ENCODE measurements around the gene TBL3. TPM values are rescaled to one million over a fixed set of nuclear protein-coding genes. Genes with fewer than 3 reads are reported as not detected.
A peak's percentile ranks its signal among the peaks of the same experiment; 100 is the strongest.

The TBL3 gene
- total and polyA plus RNA-seq, 9 of the 15 experiments (the other 6 are each of a cell fraction or from before 2014, with no cell fraction given), result 0.97 to 117 (median 24.5) TPM

DNA sequence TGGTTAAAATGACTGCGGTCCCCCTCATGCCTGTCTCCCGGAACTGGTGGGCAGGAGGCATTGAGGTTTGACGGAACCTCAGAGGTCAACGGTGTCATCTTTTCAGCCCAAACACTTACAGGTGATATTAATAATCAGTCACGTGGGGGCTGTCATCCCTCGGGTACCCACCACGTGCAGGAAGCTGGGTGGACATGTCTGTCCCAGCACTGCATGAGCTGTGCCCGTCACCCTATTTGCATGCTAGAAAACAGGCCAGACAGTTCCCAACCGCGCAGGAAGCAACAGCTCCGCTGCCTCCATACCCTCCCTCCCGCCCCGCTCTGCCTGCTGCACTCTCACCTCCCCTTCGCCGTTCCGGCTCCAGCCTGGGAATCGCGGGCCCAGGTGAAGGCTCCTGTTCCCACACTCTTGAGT, 19.3 kb downstream of the TBL3 start:
- WGBS (ENCODE audit: insufficient coverage, low coverage, missing lambda C conversion rate), result 78% methylated on average over 9 of the region's 18 CpGs
- no peak overlapping the region for H3K4me2 ChIP-seq (ENCODE audit: insufficient read depth, low read length)
- H3K4me3 ChIP-seq, result no peak overlapping the region
- no peak for TF ChIP-seq CHD1 (IDR thresholded peaks at IDR 0.05; ENCODE audit: low read length)
- TF ChIP-seq, protein P1, sequence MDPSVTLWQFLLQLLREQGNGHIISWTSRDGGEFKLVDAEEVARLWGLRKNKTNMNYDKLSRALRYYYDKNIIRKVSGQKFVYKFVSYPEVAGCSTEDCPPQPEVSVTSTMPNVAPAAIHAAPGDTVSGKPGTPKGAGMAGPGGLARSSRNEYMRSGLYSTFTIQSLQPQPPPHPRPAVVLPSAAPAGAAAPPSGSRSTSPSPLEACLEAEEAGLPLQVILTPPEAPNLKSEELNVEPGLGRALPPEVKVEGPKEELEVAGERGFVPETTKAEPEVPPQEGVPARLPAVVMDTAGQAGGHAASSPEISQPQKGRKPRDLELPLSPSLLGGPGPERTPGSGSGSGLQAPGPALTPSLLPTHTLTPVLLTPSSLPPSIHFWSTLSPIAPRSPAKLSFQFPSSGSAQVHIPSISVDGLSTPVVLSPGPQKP (CRISPR knock-in tag; IDR thresholded peaks at IDR 0.05), result no peak
- TF ChIP-seq JUN (IDR thresholded peaks at IDR 0.05; ENCODE audit: borderline replicate concordance, low read depth, low read length), result no peak
- TF ChIP-seq JUN (CRISPR knock-in tag; IDR thresholded peaks at IDR 0.05; ENCODE audit: borderline replicate concordance), result peak; percentile 15; the same call in 1 of the 2 replicates
- TF ChIP-seq SRSF3 (IDR thresholded peaks at IDR 0.05; ENCODE audit: insufficient read depth, low read length), result no peak
- TF ChIP-seq, protein P2, sequence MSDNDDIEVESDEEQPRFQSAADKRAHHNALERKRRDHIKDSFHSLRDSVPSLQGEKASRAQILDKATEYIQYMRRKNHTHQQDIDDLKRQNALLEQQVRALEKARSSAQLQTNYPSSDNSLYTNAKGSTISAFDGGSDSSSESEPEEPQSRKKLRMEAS (CRISPR knock-in tag; IDR thresholded peaks at IDR 0.05), result 0 out of 2 replicates have a peak, but pooled peaks have one; percentile 22
- TF ChIP-seq, protein P3, sequence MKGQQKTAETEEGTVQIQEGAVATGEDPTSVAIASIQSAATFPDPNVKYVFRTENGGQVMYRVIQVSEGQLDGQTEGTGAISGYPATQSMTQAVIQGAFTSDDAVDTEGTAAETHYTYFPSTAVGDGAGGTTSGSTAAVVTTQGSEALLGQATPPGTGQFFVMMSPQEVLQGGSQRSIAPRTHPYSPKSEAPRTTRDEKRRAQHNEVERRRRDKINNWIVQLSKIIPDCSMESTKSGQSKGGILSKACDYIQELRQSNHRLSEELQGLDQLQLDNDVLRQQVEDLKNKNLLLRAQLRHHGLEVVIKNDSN (CRISPR knock-in tag; IDR thresholded peaks at IDR 0.05), result peak; percentile 65
- no peak for TF ChIP-seq GABPB2 (CRISPR knock-in tag; conservative IDR thresholded peaks at IDR 0.05)
- no peak for TF ChIP-seq POU5F1 (IDR thresholded peaks at IDR 0.05; ENCODE audit: borderline replicate concordance, low read depth, low read length, partially characterized antibody)
- TF ChIP-seq MED1 (CRISPR knock-in tag; IDR thresholded peaks at IDR 0.05; ENCODE audit: borderline replicate concordance), result no peak
- TF ChIP-seq, protein P4, sequence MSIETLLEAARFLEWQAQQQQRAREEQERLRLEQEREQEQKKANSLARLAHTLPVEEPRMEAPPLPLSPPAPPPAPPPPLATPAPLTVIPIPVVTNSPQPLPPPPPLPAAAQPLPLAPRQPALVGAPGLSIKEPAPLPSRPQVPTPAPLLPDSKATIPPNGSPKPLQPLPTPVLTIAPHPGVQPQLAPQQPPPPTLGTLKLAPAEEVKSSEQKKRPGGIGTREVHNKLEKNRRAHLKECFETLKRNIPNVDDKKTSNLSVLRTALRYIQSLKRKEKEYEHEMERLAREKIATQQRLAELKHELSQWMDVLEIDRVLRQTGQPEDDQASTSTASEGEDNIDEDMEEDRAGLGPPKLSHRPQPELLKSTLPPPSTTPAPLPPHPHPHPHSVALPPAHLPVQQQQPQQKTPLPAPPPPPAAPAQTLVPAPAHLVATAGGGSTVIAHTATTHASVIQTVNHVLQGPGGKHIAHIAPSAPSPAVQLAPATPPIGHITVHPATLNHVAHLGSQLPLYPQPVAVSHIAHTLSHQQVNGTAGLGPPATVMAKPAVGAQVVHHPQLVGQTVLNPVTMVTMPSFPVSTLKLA (conservative IDR thresholded peaks at IDR 0.05), result no peak
- TF ChIP-seq, protein P5, sequence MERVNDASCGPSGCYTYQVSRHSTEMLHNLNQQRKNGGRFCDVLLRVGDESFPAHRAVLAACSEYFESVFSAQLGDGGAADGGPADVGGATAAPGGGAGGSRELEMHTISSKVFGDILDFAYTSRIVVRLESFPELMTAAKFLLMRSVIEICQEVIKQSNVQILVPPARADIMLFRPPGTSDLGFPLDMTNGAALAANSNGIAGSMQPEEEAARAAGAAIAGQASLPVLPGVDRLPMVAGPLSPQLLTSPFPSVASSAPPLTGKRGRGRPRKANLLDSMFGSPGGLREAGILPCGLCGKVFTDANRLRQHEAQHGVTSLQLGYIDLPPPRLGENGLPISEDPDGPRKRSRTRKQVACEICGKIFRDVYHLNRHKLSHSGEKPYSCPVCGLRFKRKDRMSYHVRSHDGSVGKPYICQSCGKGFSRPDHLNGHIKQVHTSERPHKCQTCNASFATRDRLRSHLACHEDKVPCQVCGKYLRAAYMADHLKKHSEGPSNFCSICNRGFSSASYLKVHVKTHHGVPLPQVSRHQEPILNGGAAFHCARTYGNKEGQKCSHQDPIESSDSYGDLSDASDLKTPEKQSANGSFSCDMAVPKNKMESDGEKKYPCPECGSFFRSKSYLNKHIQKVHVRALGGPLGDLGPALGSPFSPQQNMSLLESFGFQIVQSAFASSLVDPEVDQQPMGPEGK (CRISPR knock-in tag; IDR thresholded peaks at IDR 0.05; ENCODE audit: borderline replicate concordance), result no peak
- no peak for TF ChIP-seq EGR1 (conservative IDR thresholded peaks at IDR 0.05)
- no peak for TF ChIP-seq ATF7 (IDR thresholded peaks at IDR 0.05)
- TF ChIP-seq ZKSCAN1 (IDR thresholded peaks at IDR 0.05; ENCODE audit: low read depth, low read length), result no peak

More for the DNA sequence above, 19.3 kb downstream of the TBL3 start:
- ChIA-PET CTCF (ENCODE audit: low intra/inter-chr PET ratio) (no interaction called here), POLR2A (interaction anchor here (0.7 to 5.5 kb wide), 3 partner anchors 26 to 122 kb away, joined by 3 to 50 read pairs (median 6); partner anchors contain the start of genes RNF151 and RPS2)
- Histone ChIP-seq H3K27ac (ENCODE audit: extremely low read depth, low read depth, low read length) (no peak overlapping the region; the same call in 2 of the 3 replicates), H3K4me1 (replicated peaks in 1 of 2; ENCODE audit: control insufficient read depth in 2 of 2, insufficient read depth in 2 of 2, low read length in 2 of 2) (peaks cover 29 to 62% of the 10 kb centered on the region in 2 experiments), H4K20me1 (replicated peaks; ENCODE audit: control insufficient read depth, insufficient read depth, low read length) (no peaks in the 10 kb centered on the region; the same call in 1 of the 2 replicates), H3K36me3 (ENCODE audit: control insufficient read depth, insufficient read depth, low read length) (peaks cover 24% of the 10 kb centered on the region; the same call in 1 of the 3 replicates), H2AFZ (ENCODE audit: low read depth, low read length) (no peak overlapping the region), H3K9ac (ENCODE audit: insufficient read depth in 1 of 2, low read depth in 2 of 2, low read length in 2 of 2) (peak overlapping the region in 1 of 2 experiments; percentile 87; a peak in 1 of 4 replicates), H3K27me3 (ENCODE audit: control insufficient read depth in 2 of 2, insufficient read depth in 2 of 2, low read length in 2 of 2) (no peaks in the 10 kb centered on the region), H3K9me3 (replicated peaks; ENCODE audit: control insufficient read depth, insufficient read depth, low read depth, low read length) (no peaks in the 10 kb centered on the region), H3K79me2 (ENCODE audit: control insufficient read depth, insufficient read depth, low read length) (peaks cover 29% of the 10 kb centered on the region), H3K9me1 (ENCODE audit: control insufficient read depth, insufficient read depth, low read length) (no peaks in the 10 kb centered on the region)
- intact Hi-C loops (cut with micrococcal nuclease), result no loop called here
- no peak for FAIRE-seq
- DNase-seq (ENCODE audit: extremely low read depth in 1 of 4, low spot score in 3 of 4), result no peak
- in situ Hi-C loops (cut with MboI), result no loop called here
- no TSS peak for BruUV-seq (replicated peaks)
- ATAC-seq, result no peak
